CD14-positive monocyte (primary cell): Measurements from ENCODE around the gene KRTAP4-8. TPM values are rescaled to one million over a fixed set of nuclear protein-coding genes. Genes with fewer than 3 reads are reported as not detected.
"Not testable (repeated sequence)": the region's sequence is repeated elsewhere in the genome, so short reads cannot be mapped to it uniquely, and the experiment has no call there.

Source experiments
- DNase-seq, 3 donors: peaks; one replicate each; pipeline ENCODE4 v3.0.0-alpha.2; 2011 to 2022
- H2AFZ ChIP-seq: 2 replicates; pipeline ENCODE4 v1.6.0; 2012; ENCODE audit warnings: mild to moderate bottlenecking, low read depth, low read length, inconsistent platforms; ENCODE audit not compliant: insufficient read depth, poor library complexity, severe bottlenecking
- H3K27ac ChIP-seq, 2 donors: 1 replicate in 1 of 2; 2 replicates in 1 of 2; pipeline ENCODE4 v1.5.1; 2012 to 2013; ENCODE audit warnings: low read length in 2 of 2, control low read depth in 1 of 2, inconsistent platforms in 1 of 2, low read depth in 1 of 2, mild to moderate bottlenecking in 1 of 2
- H3K27me3 ChIP-seq, 2 donors: one replicate each; pipeline versions ENCODE4 v1.6.0 to v1.6.1; 2011 to 2013; ENCODE audit warnings: low read length in 2 of 2; ENCODE audit not compliant: control insufficient read depth in 2 of 2, insufficient read depth in 2 of 2
- H3K36me3 ChIP-seq, 2 donors: replicated peaks in 1 of 2; 1 replicate in 1 of 2; 2 replicates in 1 of 2; pipeline versions ENCODE4 v1.5.1 to v1.6.1; 2012 to 2013; ENCODE audit warnings: low read length in 2 of 2, control low read depth in 1 of 2, inconsistent platforms in 1 of 2, mild to moderate bottlenecking in 1 of 2; ENCODE audit not compliant: insufficient read depth in 2 of 2, control insufficient read depth in 1 of 2
- H3K4me1 ChIP-seq, 2 donors: 1 replicate in 1 of 2; 2 replicates in 1 of 2; pipeline versions ENCODE4 v1.5.1 to v1.6.1; 2012 to 2013; ENCODE audit warnings: low read length in 2 of 2, control low read depth in 1 of 2, inconsistent platforms in 1 of 2, mild to moderate bottlenecking in 1 of 2, moderate library complexity in 1 of 2; ENCODE audit not compliant: insufficient read depth in 2 of 2, control insufficient read depth in 1 of 2
- H3K4me2 ChIP-seq: replicated peaks from 2 replicates; pipeline ENCODE3; 2012; ENCODE audit warnings: low read length, moderate library complexity, mild to moderate bottlenecking; ENCODE audit not compliant: poor library complexity, severe bottlenecking; ENCODE audit errors: extremely low read depth
- H3K4me3 ChIP-seq, 3 experiments: fragments of 200-600 bp in 1 of 3; sonication (generic) in 1 of 3; replicated peaks in 1 of 3; 1 replicate in 2 of 3; 2 replicates in 1 of 3; pipeline ENCODE4 v1.5.1; 2011 to 2013; ENCODE audit warnings: low read length in 3 of 3, mild to moderate bottlenecking in 3 of 3, control low read depth in 2 of 3, low read depth in 2 of 3, inconsistent platforms in 1 of 3, moderate library complexity in 1 of 3
- H3K79me2 ChIP-seq: 2 replicates; pipeline ENCODE4 v1.6.0; 2012; ENCODE audit warnings: mild to moderate bottlenecking, control low read depth, inconsistent platforms, low read length, moderate library complexity; ENCODE audit not compliant: insufficient read depth
- H3K9ac ChIP-seq: 2 replicates; pipeline ENCODE4 v1.6.0; 2017; ENCODE audit warnings: low read length, mild to moderate bottlenecking; ENCODE audit not compliant: insufficient read depth, poor library complexity, severe bottlenecking
- H3K9me3 ChIP-seq, 2 donors: replicated peaks in 1 of 2; 1 replicate in 1 of 2; 2 replicates in 1 of 2; pipeline versions ENCODE4 v1.5.1 to v1.6.1; 2012 to 2013; ENCODE audit warnings: low read length in 2 of 2, control low read depth in 1 of 2; ENCODE audit not compliant: control insufficient read depth in 1 of 2, insufficient read depth in 1 of 2
- H4K20me1 ChIP-seq: 2 replicates; pipeline ENCODE4 v1.6.0; 2012; ENCODE audit warnings: mild to moderate bottlenecking, low read length, control low read depth, moderate library complexity; ENCODE audit not compliant: insufficient read depth
- H3K27ac Mint-ChIP-seq, 7 donors: one replicate each; pipeline ENCODE4 v1.8.0; 2020; ENCODE audit warnings: mild to moderate bottlenecking in 7 of 7, mixed read lengths in 7 of 7, moderate library complexity in 6 of 7, inconsistent platforms in 2 of 7
- H3K27me3 Mint-ChIP-seq, 3 donors: one replicate each; pipeline ENCODE4 v1.8.0; 2021 to 2022; ENCODE audit warnings: low read depth in 3 of 3, mild to moderate bottlenecking in 3 of 3, mixed read lengths in 3 of 3, moderate library complexity in 3 of 3, inconsistent platforms in 1 of 3
- H3K36me3 Mint-ChIP-seq, 2 donors: one replicate each; pipeline ENCODE4 v1.8.0; 2020; ENCODE audit warnings: mixed read lengths in 2 of 2, inconsistent platforms in 1 of 2, mild to moderate bottlenecking in 1 of 2
- H3K4me1 Mint-ChIP-seq: one replicate; pipeline ENCODE4 v1.8.0; 2020; ENCODE audit warnings: mild to moderate bottlenecking, mixed read lengths
- H3K4me3 Mint-ChIP-seq, 2 donors: one replicate each; pipeline ENCODE4 v1.8.0; 2020; ENCODE audit warnings: mild to moderate bottlenecking in 2 of 2, mixed read lengths in 2 of 2, moderate library complexity in 1 of 2
- H3K9me3 Mint-ChIP-seq, 7 donors: one replicate each; pipeline ENCODE4 v1.8.0; 2020 to 2022; ENCODE audit warnings: mixed read lengths in 7 of 7, mild to moderate bottlenecking in 6 of 7, moderate library complexity in 6 of 7, inconsistent platforms in 2 of 7
- CTCF ChIP-seq: fragments of 200-600 bp; IDR thresholded peaks from one replicate; pipeline ENCODE4 v1.8.0; 2022; ENCODE audit warnings: antibody characterized with exemption, mild to moderate bottlenecking
- WGBS: methylation state at CpG from one replicate; pipeline ENCODE4 v1.1.5; 2013; ENCODE audit warnings: missing lambda C conversion rate; ENCODE audit not compliant: insufficient coverage; 5-methylcytosine and 5-hydroxymethylcytosine counted together
- intact Hi-C, 2 donors: fragments of 100-400 bp; cut with micrococcal nuclease; formaldehyde crosslinking; loops; one replicate each; pipeline versions ENCODE4 v1.15.0 to v1.15.1; 2023
- polyA plus RNA-seq, 3 donors: library from polyadenylated mRNA; depleted of rRNA in 1 of 3; unstranded in 2 of 3; stranded (reverse) in 1 of 3; fragments of 300-500 nt in 2 of 3; fragments of >200 nt in 1 of 3; fragmentation: Illumina TruSeq in 2 of 3; gene quantifications; 1 replicate in 2 of 3; 2 replicates in 1 of 3; pipeline ENCODE4 v1.2.3, GENCODE V29; 2012 to 2021

The KRTAP4-8 gene
- polyA plus RNA-seq, 3 donors, result not detected

GRCh38 chr17:41061964-41062363, 36.0 kb downstream of the KRTAP4-8 start:
- no peak for DNase-seq
- Mint-ChIP-seq H3K27me3 (peaks cover 13 to 30% (median 20%) of the 10 kb centered on the region in 3 donors), H3K27ac (no peak overlapping the region), H3K4me3 (no peak overlapping the region), H3K36me3 (peaks cover 0 to 2% of the 10 kb centered on the region in 2 donors), H3K9me3 (peaks cover 0 to 9% (median 2%) of the 10 kb centered on the region in 7 donors), H3K4me1 (no peaks in the 10 kb centered on the region)
- no peak overlapping the region for H3K4me2 ChIP-seq
- H3K27ac ChIP-seq, result no peak overlapping the region
- no peak overlapping the region for H2AFZ ChIP-seq
- H3K4me3 ChIP-seq, result no peak overlapping the region
- H3K9me3 ChIP-seq, result no peaks in the 10 kb centered on the region
- H3K27me3 ChIP-seq, result peaks cover 19 to 28% of the 10 kb centered on the region in 2 donors
- H4K20me1 ChIP-seq, result no peaks in the 10 kb centered on the region
- intact Hi-C loops, result no loop called here
- no peak overlapping the region for H3K9ac ChIP-seq
- 100% methylated on average over 1 of the region's 1 CpG for WGBS
- H3K36me3 ChIP-seq, result no peaks in the 10 kb centered on the region
- H3K4me1 ChIP-seq, result no peaks in the 10 kb centered on the region
- TF ChIP-seq CTCF, result no peak
- H3K79me2 ChIP-seq, result no peaks in the 10 kb centered on the region

GRCh38 chr17:41060052-41060604, 37.8 kb downstream of the KRTAP4-8 start, which contains the start of gene KRTAP2-3:
Gene KRTAP2-3, minus strand, starts transcription at chr17:41060114. Its CDS starts 64 bp downstream, at chr17:41060050.
- H3K4me3 Mint-ChIP-seq, result peak within 1 kb of the TSS in 1 of 2 donors; percentile 32
- H3K36me3 ChIP-seq, result no peaks in the 10 kb centered on the region
- no peak for TF ChIP-seq CTCF
- H3K4me1 ChIP-seq, result no peaks in the 10 kb centered on the region
- no peak within 1 kb of the TSS for H3K4me2 ChIP-seq
- intact Hi-C loops, result no loop called here
- H3K27ac Mint-ChIP-seq, result peak within 1 kb of the TSS in 1 of 7 donors; percentile 64
- WGBS, result 100% methylated on average over 2 of the region's 6 CpGs
- H3K9me3 ChIP-seq, result no peaks in the 10 kb centered on the region
- H3K79me2 ChIP-seq, result no peaks in the 10 kb centered on the region
- no peak within 1 kb of the TSS for H2AFZ ChIP-seq
- H3K9ac ChIP-seq, result no peak within 1 kb of the TSS
- peaks cover 0 to 9% (median 2%) of the 10 kb centered on the region in 7 donors for H3K9me3 Mint-ChIP-seq
- no peaks in the 10 kb centered on the region for H3K4me1 Mint-ChIP-seq
- peaks cover 19 to 28% of the 10 kb centered on the region in 2 donors for H3K27me3 ChIP-seq
- H3K27ac ChIP-seq, result no peak within 1 kb of the TSS
- no peak within 1 kb of the TSS for H3K4me3 ChIP-seq
- no peak for DNase-seq
- no peaks in the 10 kb centered on the region for H4K20me1 ChIP-seq
- H3K36me3 Mint-ChIP-seq, result peaks cover 0 to 2% of the 10 kb centered on the region in 2 donors
- H3K27me3 Mint-ChIP-seq, result peaks cover 13 to 33% (median 20%) of the 10 kb centered on the region in 3 donors

GRCh38 chr17:41059276-41060051, 38.5 kb downstream of the KRTAP4-8 start:
- H3K9me3 Mint-ChIP-seq, H3K4me1 Mint-ChIP-seq, H3K27ac ChIP-seq, H3K36me3 Mint-ChIP-seq, H3K9ac ChIP-seq, H3K9me3 ChIP-seq, H3K4me1 ChIP-seq, intact Hi-C loops, DNase-seq, H3K79me2 ChIP-seq, H3K4me2 ChIP-seq, H3K4me3 ChIP-seq, H2AFZ ChIP-seq, H3K36me3 ChIP-seq, H4K20me1 ChIP-seq: not testable (repeated sequence)
- peaks cover 19 to 28% of the 10 kb centered on the region in 2 donors for H3K27me3 ChIP-seq
- whole genome bisulfite sequencing, result 76% methylated on average over 5 of the region's 31 CpGs
- Mint-ChIP-seq H3K27ac (peak overlapping the region in 1 of 7 donors; percentile 64), H3K4me3 (peak overlapping the region in 1 of 2 donors; percentile 15), H3K27me3 (peaks cover 13 to 33% (median 20%) of the 10 kb centered on the region in 3 donors)
